Glomerular visceral epithelial cell (primary cell): Measurements from ENCODE around the gene C1QTNF12.

Experiments
- DNase-seq: peaks from one replicate; pipeline ENCODE4 v3.0.0-alpha.2; 2016; ENCODE audit errors: extremely low spot score

C1QTNF12 gene

DNA sequence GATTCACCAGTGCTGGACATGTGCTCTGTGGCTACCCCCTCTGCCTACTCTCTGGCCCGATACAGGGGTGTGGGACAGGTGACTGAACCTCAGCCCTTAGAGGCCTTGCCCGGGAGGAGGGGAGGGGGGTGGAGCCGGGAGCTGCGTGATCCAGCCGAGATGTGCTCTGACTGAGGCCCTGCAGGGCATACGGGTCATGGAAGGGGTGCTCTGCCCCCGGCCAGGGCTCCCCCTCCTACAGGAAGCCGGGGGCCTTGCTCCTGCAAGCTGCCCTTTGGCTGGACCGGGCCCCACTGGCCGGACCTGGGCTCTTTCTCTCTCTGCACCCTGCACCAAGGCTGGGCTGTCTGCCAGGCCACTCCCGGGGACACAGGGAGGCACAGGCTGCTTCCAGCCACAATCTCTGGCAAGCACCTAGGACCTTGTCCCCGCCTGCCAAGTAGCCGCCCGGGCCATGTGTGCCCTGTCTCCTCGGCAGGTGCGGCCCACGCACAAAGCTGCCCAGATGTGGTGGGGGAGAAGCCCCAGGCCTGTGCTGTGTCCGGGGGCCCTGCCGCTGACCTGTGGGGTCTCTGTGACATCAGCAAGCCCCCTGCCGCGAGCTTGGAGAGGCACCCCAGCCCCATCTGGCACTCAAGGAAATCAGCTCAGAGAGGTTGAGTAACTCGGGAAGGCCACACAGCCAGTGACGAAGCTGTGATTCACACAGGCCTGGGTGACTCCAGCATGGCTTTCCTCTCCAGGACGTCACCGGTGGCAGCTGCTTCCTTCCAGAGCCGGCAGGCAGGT lies 35.2 kb upstream of the C1QTNF12 start:
- DNase-seq, result peak; percentile 66

DNA sequence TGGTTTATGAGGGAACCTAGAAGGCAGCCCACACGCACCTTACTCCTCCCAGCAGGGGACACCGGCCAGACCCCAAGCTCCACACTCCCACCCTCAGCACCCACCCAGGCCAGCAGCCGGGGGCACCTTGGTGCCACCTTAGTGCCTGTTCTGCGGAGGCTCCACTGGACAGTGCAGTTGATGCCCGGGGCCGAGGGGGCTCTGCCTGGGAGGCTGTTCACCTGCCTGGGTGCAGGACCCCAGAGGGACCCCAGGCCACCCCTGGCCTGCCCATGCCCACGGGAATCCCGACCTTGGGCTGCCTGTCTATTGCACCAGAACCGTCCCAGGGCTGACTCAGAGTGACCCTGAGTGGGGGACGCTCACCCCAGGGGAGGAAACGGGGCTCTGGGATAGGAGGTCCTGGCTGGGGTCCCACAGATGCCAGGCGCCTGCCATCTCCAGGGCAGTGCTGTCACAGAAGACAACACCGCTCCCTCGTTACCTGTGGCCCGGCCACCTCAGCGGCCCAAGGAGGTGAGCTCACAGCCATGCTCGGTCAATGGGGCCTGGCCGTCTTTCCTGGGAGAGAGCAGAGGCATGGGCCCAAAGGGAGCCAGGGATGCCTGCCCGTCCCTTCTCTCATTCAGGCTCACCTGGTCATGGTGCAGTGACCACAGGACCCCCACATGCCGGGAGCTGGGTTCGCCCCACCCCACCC lies 34.4 kb upstream of the C1QTNF12 start:
- no peak for DNase-seq

DNA sequence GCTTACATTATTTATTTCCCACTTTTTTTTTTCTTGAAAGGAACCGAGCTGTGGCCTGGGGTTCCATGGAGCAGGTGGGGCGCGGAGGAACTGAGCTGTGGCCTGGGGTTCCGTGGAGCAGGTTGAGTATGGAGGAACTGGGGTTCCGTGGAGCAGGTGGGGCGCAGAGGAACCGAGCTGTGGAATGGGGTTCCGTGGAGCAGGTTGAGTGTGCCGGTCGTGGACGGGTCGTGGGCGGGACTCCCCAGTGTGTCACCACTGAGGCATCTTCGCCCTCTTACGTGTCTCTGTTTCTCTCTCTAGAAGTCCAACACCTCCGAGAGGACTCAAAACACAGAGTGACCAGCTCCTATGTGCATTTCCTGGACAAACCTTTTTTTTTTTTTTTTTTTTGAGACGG lies 32.5 kb upstream of the C1QTNF12 start:
- no peak for DNase-seq

DNA sequence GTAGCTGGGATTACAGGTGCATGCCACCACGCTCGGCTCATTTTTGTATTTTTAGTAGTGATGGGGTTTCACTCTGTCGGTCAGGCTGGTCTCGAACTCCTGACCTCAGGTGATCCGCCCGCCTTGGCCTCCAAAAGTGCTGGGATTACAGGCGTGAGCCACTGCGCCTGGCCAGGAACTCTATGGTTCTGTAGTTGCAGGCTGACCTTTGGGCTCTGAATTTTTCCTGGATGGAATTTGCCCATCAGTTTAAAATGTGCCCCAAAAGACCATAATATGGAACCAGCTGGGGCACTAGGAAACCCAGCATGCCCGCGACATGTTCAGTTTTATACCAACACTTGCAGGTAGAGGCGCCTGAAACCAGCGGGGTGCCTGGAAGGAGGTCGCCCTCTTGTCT lies 32.1 kb upstream of the C1QTNF12 start:
- DNase-seq, result no peak

DNA sequence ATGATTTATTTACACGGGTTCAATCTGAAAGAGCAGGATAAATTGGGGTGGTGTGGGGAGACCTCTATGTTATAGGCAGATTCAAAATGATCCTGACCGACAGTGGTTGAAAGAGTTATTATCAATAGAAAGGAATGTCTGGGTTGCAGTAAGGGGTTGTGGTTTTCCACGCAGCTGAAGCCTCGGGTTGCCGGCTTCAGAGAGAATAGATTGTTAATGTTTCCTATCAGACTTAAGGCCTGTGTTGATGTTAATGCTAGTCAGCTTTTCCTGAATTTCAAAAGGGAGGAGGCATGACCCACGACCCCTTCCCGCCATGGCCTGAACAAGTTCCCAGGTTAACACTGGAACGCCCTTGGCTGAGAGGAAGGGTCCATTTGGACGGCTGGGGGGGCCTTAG lies 29.3 kb upstream of the C1QTNF12 start:
- DNase-seq, result peak; percentile 55

DNA sequence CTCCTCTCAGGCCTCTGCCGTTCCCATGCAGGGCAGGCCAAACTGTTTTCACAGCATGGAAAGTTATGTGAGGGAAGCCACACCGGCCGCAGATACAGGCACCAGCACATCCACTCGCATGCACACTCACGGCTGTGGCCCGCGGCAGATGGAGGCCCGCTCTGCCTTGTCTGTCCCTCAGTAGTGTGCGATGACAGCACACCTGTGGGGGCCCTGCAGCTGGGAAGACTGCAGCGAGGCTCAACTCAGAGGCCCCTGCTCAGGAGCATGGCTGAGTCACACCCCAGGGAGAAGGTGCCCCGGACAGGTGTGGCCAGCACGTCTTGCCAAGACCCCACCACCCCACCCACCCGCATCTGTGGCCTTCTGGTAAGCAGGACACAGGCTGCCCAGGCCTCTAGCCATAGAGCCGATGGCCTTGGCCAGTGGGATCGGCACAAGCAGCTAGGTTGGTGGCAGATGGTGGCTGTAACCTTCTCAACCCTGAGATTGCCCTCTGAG lies 28.5 kb upstream of the C1QTNF12 start:
- DNase-seq, result no peak

DNA sequence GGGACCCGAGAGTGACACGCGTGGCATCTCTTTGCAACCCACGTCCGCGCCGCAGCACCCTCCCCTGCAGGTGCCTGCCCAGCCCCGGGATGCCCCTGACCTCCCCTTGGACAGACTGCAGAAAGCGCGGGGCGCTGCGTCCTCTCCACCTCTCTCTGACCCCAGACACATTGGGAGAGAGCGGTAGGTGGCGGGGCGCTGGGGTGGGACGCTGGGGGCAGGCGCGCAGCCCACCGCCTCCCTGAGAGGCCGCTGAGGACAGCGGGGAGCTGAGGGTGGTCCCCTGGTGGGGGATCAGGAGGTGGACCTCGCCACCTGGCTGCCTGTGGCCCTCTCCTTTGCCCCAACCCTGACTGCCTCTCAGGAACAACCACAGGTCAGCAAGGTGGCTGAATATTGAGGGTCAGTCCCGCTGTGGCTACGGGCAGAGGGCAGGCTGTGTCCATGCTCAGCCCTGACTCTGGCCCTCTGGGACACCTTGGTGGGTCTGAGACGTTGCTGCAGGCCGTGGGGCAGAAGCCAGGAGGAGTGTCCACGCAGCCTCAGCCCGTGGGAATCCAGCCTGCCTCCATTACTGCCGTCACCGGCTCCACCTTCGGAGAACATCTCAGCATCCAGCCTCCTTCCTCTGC lies 27.9 kb upstream of the C1QTNF12 start:
- no peak for DNase-seq

DNA sequence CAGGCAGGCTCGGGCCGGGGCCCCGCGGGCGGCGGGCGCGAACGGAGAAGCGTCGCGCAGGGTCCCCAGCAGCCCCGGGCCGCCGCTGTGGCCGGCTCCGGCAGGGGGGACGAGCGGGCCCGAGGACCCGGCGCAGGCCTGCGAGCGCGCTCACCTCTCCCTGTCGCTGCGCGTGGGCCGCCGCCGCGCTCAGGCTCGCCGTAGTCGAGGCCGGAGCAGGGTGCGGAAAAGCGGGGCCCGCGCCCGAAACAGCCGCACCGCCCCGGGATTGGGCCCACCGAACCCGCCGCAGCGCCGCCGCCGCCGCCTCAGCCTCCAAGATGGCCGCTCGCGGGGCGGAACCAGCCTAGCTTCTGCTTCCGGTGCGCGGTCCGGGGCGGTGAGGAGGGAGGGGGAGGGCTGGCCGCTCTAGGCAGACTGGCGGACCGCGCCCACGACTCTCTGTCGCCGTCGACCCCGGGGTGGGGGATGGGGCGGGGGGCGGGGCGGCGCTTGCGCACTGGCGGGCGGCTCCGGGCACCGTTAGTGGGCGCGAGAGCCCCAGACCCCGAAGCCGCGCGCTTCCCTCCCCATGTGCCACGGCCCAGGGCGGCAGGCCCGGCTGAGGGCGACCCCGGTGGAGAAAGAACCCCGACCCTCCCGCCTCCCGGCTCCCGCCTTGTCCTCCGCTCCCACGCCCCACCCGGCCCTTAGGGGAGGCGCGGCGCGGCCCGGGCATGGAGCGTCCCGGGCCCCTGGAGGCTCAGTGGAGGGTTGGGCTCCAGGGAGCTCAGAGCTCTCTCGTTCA lies 27.2 kb upstream of the C1QTNF12 start, which contains the start of gene UBE2J2:
Gene UBE2J2, minus strand, starts transcription at position 343 of the 787 bp plus-strand sequence. CDS start 5,862 bp downstream, outside the sequence.
- peak; percentile 92 for DNase-seq

DNA sequence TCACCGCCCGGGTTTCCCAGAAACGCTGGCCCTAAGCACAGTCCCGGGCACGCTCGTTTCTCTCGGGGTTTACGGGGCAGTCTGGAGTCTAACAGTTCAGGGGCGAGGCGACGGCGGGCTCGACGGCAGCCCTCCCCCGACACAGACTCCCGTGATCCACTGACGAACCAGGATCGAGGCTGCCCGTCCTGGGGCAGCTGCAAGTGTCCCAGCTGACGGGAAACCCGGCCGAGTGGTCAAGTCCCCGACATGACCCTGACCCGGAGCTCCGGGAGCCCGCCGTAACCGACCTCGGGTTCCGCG lies 26.6 kb upstream of the C1QTNF12 start:
- no peak for DNase-seq

DNA sequence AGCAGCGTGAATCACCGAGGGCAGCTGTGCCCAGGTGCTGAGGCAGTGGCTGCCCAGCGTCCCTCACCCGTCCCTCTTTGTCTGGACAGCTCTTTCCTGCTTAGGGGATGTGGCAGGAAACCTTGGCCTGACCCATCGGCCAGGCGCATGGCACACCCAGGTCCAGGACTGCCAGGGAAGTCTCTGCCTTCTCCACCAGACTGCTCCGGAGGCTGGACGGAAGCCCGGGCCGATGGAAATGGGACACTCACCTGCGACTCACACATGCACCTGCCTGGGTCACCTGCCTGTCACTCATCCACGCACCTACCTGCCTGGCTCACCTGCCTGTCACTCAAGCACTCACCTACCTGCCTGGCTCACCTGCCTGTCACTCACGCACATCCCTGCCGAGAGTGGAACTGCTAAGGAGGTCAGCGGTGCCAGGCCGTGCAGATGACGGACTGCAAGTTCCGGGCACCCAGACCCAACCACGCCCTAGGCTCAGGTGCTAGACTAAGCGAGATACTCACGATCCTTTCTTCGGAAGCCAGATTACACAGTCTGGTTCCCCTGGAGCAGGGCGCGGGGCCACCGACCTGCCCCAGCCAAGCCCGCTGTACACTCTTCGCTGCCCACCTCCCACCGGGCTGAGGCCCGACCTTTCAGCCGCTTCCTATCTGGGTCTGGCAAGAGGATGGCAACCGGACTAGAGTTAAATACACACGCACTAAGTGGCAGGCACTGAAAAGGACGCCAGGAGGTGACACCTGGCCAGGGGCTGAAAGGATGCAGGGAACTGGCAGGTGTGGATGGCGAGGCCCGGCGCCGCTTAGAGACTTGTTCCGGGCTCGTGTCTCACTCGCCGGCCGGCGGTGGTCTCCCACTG lies 26.1 kb upstream of the C1QTNF12 start:
- peak; percentile 66 for DNase-seq

DNA sequence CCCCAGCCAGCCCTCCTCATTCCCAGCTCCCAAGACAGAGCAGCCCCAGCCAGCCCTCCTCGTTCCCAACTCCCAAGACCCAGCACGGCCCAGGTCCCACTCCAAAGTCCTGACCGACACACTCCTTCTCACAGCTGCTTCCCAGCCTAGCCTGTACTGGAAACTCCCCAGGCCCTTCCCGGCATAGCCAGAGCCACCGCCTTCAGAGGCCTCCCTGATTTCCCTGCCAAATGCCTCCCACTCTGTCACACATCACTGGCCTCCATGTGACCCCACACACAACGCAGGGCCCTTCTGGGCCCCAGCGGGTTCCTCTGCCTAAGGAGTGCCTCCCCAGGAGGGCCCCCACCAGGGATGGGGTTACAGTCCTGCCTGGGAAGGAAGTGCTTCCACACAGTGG lies 24.3 kb upstream of the C1QTNF12 start:
- DNase-seq, result peak; percentile 85

DNA sequence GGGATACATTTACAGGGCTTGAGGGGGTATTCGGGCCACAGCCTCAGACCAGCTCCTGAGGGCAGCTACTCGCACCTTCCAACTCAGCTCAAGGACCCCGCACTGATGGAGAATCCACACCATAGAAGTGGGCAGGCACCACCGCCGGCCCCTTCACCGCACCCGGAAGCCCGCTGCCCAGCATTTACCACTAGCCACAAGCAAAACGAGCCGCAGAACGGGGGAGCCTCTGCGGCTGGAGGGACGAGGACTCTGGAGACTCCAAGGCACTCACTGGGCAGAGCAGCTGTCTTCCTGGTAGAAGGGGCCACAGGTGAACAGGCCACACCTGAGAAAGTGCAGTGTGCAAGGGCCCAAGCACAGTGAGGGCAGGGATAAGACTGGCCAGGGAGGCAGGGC lies 21.8 kb upstream of the C1QTNF12 start:
- DNase-seq, result no peak

DNA sequence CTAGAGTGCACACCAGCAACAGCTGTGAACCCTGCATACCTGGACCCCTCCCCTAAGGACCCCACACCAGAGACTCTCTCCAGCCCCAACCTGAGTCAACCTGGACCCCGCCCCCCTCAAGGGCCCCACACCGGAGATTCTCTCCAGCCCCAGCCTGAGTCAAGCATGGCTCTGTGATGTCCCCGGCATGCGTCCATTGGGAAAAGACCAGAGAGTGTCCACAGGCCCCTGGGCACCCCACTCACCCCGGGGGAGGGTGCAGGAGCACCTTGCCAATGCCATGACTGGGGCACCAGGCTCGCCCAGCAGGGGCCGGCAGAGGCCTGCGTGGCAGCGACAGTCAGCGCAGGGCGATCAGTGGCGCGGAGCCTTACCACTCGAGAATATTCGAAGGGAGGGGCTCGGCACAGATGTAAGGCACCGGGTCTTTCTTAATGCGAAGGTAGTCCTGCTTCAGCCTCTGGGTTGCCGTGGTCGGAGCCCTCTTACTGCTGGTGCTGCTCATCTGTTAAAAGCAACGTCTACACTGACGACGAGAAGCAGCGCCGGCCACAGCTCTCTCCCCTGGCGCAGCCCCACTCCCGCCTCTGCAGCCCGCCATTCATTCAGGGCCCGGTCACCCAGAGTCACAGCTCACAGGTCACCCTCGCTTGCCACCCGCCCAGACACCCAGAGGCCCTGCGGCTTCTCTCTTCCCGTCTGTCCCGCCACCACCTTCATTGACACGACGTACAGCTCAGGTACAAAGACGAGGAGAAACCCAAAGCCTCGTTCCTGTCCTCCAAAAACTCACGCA lies 21.2 kb upstream of the C1QTNF12 start:
- DNase-seq, result no peak

DNA sequence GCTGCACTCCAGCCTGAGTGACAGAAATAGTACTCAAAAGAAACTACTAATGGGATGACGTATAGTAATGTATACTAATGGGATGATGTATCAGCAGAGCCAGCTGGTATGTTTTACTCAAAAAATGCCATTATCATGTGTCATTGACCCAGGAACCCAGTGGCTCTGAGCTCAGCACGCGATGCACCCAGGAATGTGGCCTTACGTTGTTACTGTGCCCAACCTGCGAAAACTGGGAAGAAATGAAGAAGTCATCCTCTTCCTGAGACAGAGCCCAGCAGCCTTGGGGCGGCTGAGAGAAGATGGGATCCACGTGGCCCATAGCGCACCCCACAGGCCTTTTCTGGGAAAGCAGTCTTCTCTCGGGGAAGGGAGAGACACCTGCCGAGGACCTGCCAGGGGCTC lies 18.3 kb upstream of the C1QTNF12 start:
- DNase-seq, result peak; percentile 98

DNA sequence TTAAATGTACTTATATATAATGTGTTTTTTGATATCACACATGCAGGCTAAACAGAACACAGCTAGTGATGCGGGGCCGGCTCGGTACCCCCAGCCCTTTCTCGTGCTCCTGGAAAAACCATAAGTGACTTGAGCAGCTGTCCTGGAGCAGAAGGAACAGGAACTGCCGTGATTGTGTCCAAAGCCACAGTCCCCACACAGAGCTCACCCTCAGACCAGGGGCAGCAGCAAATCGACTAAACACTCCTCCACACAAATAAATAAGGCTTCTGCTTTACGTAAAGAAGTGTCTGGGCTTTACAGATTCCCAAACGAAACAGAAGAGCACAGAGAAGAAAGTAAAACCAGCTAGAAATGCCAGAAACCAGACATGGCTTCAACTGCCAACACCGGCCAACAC lies 17.5 kb upstream of the C1QTNF12 start:
- DNase-seq, result no peak

DNA sequence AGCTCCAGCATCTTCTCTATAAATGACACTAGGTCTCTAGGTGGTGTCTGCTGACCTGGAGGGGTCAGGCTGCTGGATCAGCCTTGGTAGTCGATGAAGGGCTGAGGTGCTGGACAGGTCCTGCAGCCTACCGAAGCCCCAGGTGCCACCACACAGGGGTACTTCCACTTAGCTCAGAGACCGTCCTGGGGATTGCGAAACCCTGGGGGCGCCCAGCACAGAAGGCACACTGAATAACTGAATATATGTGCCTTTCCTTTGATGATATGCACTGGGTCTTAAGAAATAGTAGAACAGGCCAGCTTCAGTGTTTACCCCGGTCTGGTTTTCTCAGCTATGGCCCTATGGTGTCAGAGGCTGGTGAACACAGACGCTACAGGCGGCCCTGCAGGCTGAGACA lies 16.2 kb upstream of the C1QTNF12 start:
- no peak for DNase-seq

DNA sequence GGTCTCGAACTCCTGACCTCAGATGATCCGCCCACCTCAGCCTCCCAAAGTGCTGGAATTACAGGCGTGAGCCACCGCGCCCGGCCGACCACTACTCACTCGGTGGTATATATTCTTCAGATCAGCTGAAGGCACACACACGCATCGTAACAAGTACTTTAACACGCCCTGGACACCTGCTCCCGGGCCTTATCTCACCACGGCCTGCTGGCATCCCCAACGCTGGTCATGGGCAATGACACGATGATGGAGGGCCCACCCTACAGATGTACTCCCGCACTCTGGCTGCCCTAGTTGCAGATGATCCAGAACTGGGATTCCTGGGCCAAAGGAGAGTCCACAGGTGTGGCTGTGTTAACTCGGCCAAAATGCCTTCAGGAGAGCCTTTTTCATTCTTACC lies 15.5 kb upstream of the C1QTNF12 start:
- no peak for DNase-seq

DNA sequence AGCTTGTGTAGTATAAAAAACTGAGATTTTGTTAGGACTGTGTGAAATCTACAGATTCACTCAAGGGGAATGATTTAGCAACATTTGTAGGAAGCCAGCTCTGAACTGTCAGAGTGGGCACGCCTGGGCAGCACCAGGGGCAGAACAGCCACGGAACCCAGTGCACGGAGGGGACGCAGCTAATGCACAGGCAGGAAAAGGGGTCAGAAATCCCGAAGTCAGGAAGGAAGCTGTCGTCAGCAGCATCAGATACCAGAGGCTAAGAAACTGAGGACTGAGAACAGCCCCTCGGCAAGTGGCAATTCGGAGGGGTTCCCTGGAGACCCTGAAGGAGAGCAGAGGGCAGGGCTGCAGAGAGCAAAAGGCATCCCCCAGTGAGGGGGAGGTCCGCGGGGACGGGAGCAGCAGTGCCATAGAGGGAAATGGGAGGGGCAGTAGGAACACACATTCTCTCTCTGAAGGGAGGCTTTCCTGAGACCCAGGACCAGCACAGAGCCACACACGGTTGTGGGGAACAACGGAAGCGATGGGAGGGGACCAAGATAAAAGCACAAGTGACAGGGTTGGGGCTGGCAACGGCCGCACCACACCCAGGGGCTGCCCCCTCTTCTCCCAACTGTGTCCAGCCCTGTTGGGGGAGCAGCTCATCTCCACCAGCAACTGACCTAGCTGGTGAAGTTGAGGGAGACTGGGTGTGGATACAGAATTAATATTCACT lies 14.5 kb upstream of the C1QTNF12 start:
- DNase-seq, result no peak

DNA sequence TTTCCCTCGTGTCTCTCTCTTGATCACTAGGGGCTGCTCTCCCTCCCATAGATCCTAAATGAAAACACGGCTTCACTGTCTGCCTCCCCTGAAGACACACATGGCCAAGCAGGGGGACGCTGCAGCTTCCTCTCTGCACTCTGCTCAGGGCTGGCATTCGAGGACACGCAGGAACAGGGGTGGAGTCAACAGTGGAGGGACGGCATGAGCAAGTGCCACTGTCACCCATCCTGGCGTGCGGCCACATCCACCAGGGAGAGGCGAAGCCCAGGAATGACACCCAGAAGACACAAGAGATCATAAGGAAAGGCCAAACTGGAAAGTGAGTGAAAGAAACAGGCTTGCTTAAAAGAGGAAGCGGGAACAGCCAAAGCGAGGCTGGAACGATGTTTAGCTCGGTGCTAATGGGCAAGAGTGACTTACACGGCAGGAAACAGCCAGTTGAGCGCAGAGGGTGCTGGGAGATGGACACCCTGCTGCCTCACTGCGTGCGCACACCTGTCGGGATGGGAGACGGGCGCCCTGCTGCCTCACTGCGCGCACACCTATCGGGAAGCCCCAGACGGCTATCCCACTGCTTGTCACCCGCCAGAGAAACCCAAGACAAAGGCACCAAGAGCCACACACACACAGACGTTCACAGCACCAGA lies 13.6 kb upstream of the C1QTNF12 start:
- DNase-seq, result no peak
